Smooth muscle cell of the brain vasculature (primary cell): ENCODE results near the gene C5orf47.

ENCODE experiments used
- DNase-seq: peaks from one replicate; pipeline ENCODE4 v3.0.0-alpha.2; 2012; ENCODE audit warnings: low read depth, low spot score

The C5orf47 gene

DNA sequence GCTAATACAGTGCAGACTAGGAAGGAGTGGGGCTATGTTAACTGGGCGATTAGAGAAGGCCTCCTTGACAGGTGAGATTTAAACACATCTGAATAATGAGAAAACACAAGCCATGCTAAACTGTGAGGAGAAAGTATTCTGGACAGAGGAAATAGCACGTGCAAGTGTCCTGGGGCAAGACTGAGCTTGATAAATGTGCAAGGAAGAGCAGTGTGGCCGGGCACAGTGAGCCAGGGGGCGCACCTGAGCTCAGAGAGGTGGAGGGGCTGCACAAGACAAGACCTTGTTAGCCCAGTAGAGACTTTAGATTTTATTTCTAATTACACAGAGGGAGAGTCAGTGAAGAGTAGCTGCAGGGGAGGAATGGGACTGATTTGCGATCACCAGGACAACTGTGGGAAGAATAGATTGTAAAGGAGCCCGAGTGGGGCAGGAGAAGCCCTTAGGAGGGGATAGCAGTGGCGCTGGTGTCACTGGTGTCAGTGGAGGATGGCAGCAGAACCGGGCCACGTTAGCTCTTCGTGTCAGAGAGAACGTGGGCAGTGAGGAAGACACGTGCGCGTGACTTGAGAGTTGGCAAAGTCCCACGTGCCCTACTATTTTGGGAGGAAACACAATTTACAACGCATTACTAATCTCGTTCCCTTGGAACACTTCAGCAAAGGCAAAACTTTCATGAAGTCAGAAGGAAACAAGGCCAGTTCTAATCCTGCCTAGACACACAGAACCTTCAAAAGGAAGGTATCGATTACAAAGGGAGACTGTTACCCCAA is 17.9 kb upstream of the C5orf47 start:
- no peak for DNase-seq

DNA sequence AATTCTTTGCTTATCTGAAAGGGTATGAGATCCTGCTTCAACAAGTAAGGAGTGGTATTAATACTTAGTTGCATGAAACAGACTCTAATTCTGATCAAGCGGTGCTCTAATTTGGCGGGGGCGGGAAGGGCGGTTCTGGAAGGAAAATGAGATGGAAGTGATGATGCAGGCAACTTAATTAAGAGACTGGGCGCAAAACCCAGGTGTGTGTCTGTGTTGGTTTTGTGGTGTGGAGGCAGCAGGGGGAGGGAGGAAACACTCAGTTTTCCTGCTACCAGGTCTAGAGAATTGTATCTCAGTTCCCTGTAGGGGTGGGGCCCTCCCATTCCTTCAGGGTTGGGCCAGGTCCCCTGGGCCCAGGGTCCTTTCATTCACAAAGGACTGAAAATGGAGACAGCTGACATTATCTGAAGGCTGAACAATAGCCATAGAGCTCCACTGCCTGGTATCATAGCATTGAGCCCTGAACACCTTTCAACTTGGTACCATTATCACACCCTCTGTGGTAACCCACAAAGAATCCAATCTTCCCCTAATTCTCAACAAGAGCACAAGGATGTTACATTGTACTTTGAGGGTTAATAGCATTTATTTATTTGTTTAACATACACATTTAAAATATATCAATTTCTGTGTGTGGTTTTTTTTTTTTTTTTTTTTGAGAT is 17.2 kb upstream of the C5orf47 start:
- no peak for DNase-seq

DNA sequence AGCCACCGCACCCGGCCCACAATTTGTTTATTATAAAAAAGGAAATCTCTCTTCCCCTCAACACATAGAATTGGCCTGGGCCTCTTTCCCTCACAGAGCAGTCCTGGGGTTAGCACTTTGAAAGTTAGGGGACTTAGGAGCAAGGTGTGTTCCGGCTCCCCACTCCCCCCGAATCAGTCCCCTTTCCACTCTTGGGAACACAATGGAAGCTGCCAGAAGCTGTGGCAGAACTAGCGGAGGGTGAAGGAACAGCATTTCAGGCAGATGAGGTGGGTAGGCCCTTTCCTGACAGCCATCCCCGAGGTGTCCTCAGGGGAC is 16.4 kb upstream of the C5orf47 start:
- DNase-seq = no peak

DNA sequence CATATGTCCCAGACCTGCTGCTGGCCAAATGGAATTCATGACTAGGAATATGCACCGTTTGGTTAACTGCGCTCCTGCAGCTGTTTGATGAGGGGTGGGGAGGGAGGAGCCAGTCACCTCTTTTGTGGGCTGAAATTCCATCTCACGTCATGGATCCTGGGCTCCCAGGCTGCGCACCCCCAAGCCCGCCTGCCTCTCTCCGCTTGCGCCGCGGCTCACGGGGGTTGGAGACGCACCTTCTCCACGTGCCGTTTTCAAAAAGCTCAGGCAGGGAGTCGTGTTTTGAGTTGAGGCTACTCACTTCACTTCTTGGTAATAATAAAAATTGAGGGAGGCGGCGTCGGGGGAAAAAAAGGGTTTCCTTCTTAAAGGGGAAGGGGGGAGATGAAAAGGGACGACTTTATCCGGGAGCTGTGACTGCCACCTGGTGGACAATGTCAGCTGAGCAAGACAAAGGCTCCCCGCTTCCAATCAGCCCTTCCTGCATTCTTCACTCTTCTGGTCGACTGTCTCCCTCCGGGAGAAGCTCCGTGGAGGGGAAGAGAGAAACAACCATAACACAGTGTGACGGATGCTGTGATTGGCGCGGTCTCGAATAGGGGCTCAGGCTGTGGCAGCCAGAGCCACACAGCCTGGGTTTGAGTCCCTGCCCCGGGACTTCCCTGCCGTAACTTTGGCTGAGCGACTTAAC is 15.9 kb upstream of the C5orf47 start:
- DNase-seq = peak; percentile 59

DNA sequence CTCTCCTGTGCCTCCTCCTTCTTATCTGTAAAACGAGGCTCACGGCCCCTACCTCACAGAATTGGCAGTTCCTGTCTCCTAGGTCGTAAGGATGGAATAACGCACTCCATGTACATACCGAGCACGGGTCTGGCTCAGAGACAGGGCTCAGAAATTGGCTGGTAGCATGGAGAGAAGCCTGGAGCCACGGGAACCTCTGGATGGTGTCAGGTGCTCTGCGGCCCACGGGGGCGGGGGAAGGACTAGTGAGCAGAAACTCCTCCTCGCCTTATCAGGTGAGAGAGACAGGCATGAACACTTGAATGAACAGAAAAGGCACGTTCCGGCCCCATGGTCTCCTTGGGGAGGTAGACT is 15.4 kb upstream of the C5orf47 start:
- DNase-seq = no peak

DNA sequence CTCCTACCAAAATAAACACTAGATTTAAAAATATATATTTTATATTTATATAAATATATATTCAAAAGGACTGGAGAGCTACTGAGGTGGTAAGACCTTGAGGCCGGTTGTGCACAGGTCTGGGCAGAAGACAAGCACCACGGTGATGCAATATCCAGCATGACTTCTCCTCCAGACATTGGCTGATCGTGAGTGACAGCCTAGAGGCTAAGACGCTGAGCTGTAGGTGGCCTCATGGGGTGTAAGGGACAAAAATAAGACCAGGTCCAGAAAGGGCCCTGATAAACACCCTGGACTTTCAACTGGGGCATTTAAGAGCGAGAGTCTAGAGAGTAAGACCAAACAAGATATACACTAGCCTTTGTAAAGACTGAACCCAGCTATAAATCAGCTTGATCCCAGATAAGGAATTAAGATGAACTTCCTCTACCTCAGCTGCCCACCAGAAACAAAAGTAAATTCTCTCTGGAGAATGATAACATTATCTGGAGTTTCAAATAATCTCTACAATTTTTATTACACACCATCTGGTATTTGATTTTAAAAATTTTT is 14.2 kb upstream of the C5orf47 start:
- DNase-seq = no peak

DNA sequence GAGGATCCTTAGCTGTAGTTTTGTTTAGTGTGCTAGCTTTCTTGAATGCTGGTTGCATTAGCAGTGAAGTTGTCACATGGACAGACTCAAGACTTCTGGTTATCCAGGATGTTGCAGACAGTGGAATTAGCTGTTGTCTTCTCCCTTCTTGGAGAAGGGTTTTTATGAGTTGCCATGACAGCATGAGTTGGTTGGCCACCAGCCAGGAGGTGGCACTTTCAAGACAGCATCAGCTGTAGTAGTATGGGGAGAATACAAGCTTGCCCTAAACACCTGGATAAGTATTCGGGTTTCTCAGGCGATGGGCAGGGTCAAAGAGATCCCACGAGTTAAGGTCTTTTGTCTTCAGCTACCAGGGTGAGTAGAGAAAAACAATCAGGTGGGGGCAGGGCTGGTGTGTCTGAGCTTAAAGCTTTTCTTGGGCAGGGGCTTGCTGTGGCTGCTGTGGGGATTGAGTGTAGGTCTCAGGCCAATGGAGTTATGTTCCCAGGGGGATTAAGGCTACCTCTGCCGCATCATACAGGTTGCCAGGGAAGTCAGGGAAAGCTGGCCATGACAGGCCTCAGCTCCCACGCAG is 7.7 kb upstream of the C5orf47 start:
- no peak for DNase-seq

DNA sequence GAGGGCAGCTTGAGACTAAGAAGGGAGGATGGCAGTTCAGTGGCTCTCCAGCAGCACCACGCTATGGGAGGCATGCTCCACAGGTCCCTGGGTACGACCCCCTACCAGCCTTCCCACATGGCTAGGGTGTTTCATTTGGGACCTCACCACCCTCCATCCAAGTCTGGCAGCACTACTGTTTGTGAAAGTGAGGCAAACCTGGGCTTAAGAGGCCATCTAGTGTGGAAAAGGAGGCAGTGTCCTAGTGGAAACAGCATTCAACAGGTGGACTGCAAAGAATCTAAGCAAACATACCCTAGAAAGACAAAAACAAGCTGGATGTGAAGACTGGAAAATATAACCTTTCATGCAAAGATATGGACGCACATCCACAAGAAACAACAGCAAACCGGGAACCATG is 4.8 kb upstream of the C5orf47 start:
- DNase-seq = no peak

DNA sequence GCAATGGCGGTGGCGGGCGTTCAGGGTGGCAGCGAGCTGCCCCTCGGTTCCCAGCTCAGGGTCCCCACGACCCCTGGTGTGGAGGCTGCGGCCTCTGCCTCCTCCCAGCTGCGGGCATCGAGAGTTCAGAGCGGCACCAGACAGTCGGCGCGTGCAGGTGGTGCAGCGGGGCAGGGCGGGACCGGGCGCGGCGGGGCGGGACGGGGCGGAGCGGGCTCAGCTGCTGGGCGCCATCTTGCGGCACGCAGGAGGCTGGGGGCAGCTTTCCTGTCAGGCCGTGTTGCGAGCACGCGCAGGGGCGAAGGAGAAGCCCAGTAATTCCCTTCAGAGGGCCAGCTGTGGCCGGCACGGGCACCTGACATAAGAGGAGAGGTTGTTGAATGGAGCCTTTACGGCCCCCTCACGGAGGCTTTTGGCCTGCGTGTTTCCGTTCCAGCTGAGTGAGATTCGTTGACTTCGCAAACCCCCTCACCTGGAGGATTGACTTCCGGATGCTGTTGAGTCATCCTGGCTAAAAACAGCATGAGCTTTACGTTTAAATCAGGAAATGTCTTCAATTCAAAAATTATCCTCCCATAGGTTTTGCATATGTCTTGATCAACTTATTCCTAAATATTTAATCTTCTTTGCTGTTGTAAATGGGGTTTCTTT is 587 bp downstream of the C5orf47 start:
- no peak for DNase-seq

DNA sequence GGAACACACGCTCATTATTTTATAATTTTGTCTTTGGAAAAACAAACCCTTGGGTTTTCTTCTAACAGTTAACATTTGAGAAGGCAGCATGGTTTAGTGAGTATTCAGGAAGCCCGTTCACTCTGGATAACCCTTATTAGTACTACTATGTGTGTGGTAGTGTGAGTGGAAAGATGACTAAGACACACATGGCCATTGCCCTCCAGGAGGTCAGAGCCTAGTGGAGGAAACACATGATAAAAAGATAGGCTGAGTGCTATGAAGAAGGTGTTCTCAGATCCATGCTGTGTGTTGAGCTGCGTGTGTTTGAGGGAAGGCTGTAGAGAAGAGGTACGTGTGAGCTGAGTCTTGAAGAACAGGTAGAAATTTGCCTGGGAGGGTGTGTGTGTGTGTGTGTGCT is 8.4 kb downstream of the C5orf47 start:
- DNase-seq = no peak

DNA sequence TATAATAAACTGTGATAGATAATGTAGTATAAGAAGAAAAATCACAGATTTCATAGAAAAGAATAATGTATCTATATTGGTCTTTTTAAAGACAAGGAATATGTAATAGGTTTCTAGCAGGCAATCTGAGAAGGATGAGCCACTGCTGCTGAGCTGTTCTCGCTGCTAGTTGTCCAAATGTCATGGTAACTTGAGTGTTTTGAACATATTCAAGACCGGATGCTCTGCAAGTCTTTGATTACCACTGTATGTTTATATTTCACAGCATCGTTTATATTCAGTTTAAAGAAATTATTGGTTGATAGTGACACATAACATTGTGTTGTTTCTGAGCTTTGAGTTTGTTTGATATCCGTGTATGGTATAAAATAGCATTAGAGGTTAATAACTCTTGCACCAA is 9.6 kb downstream of the C5orf47 start:
- DNase-seq = no peak

DNA sequence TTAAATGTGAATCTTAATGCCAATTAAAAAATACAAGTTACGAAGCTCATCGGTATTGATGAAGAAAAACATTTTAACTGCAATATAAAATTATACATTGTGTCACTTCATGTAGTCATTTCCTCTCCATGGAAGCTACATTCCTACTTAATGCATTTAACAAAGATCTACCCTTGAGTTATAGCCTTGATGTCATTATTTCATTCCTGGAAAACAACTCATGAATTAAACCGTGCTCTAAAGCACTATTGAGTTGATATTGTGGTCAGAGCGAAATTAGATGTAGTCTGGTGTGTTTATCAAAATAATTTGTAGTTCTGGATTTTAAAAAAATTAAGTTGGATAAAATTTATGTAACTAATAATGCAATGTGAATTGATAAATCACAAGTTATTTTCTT is 11.1 kb downstream of the C5orf47 start:
- no peak for DNase-seq

DNA sequence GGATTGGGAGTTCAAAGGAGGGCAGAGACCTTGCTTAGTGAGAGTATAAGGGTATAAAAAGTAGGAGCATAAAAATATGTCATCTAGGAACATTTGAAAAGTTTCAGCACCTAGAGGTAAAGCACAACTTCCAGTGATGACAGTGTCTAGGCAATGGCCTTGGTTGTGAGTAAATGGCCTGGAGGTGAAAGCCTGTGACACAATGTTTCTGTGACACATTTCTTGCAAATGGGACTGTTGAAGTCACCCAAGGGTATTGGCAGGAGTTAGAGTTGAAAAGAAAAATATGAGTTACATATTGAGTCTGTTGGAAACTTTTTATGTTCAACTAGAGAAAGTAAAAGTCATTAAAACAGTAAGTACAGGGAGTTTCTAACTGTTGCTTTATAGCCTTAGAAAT is 14.8 kb downstream of the C5orf47 start:
- DNase-seq = no peak

DNA sequence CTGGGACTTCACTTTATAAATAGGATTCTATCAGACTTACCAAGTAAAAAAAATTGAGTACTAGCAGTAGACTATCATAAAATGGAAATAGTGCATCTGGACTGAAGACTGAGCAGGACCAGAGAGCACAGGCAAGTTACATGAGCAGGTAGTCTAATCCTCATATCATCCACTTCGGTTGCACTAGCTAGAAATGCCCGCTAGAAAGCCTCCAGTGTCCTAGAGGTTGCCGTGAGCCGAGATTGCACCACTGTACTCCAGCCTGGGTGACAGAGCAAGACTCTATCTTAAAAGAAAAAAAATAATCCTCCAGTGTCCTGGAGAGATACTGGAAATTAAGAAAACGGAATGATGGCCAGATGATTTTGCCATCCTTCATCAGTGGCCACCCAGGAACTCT is 20.0 kb downstream of the C5orf47 start:
- no peak for DNase-seq

DNA sequence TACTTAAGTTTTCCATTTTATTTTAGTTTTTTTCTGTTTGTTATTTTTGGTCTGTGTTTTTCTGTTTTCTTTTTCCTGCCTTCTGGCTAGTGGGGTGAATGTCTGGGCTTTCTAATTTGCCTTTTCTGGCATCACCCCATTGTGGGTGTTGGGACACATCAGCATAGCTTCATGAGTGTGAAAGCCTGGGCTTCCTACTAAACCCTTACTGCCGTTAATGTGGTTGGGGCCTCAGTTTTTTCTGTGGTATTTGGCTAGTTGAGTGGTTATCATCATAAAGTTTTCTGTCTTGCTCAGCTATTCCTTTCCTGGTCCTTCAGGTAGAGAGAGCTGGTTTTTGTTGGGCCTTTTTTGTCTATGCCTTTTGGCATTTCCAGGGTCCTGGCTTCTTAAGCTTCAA is 21.4 kb downstream of the C5orf47 start:
- DNase-seq = no peak

DNA sequence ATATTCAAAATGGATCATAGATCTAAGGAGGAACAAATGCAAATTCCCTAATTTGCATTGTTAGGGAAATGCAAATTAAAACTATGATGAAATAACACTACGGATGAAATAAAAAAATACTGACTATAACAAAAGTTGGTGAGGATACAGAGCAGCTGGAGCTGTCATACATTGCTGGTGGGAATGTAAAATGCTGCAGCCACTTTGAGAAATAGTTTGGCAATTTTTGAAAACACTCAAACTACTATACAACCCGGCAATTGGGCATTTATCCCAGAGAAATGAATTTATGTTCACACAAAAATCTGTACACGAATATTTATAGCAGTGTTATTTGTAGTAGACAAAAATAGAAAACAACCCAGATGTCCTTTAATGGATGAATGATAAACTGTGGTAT is 22.5 kb downstream of the C5orf47 start:
- no peak for DNase-seq

DNA sequence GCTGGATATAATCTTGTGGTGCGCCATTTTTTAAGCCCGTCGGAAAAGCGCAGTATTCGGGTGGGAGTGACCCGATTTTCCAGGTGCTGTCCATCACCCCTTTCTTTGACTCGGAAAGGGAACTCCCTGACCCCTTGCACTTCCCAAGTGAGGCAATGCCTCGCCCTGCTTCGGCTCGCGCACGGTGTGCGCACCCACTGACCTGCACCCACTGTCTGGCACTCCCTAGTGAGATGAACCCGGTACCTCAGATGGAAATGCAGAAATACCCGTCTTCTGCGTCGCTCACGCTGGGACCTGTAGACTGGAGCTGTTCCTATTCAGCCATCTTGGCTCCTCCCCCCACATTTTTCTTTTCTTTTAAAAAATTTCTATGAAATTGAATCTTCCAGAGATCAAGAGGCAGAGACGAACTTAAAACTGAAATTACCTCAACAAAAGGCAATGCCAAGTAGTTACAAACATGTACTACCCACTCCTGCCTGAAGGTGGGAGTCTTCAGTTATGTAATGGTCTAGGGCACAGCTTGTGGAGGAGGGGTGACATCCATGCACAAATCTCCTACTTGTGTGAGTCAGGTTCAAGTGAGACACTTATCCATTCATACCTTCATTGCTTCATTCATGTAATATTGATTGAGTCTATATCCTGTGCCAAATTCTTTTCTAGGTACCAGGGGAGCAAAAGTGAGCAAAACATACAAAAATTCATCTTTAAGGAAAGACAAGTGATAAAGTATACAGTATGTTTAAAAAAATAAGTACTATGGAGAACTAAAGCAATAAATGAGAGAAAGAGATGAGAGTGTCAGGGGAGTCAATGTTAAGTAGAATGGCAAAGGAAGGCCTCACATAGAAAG is 31.3 kb downstream of the C5orf47 start:
- peak; percentile 1 for DNase-seq

DNA sequence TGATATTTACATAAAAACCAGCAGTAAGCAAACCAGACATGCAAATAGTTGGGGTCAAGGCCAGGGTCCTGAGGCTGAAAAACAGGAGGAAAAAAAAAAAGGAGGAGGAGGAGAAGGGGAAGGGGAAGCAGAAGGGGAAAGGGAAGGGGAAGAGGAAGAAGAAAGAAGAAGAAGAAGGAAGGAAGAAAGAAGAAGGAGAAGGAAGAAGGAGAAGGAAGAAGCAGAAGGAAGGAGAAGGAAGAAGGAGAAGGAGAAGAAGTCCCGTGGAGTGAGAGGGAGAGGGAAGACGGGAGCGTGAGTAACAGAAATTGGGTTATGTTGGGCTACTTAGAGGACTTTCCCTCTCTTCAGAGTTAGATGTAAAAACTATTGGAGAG is 31.9 kb downstream of the C5orf47 start:
- no peak for DNase-seq

DNA sequence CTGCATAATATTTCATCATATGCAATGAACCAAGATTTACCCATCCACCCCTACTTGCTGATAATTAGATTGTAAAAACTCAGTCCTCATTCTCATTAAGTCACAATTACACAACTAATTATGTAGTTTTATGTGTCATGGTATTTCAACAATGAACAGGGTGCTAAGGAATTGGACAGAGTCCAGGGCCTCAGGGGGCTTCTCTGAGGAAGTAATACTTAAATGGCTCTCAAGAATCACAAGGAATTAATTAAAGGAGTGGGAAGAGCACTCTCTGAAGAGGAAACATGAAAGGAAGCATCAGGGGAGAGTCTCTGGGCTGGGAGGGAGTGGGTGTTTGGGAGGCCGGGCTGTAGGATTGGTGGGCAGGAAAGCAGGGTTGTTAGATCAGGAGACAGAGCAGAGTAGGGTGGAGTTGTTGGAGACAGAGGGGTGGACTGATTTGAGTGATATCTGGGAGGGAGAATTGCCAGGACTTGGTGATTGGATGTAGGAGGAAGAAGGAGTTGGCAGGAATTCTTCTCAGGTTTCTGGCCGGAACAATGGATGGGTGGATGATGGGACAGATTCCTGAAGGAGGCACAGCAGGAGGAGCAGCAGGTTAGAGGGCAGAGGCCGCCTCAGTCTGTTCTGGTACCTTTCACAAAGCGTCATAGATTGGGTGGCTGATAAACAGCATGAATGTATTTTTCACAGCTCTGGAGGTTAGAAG is 33.6 kb downstream of the C5orf47 start:
- DNase-seq = no peak

DNA sequence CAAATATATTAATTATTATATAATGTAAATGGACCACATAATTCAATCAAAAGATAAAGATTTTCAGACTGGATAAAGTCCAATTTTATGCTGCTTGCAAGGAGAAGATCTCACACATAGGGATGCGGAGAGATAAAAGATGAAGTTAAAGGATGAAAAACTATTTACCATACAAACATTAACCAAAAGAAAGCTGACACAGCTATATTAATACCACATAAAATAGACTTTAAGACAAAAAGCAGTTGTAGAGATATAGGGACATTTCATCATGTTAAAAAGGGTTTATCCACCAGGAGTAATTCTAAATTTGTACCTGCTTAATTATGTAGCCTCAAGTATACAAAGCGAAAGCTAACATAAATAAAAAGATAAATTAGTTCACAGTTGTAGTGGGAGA is 41.3 kb downstream of the C5orf47 start:
- DNase-seq = no peak
